SH-SY5Y (cell line): ENCODE data around the gene TRAF3.

ENCODE experiments used
- GATA2 ChIP-seq: IDR thresholded peaks from 2 replicates; pipeline ENCODE4 v1.6.1; 2011; ENCODE audit warnings: mild to moderate bottlenecking, low read depth, low read length
- GATA3 ChIP-seq: IDR thresholded peaks from 2 replicates; pipeline ENCODE4 v1.6.1; 2011; ENCODE audit warnings: low read depth, mild to moderate bottlenecking, low read length, moderate library complexity

DNA sequence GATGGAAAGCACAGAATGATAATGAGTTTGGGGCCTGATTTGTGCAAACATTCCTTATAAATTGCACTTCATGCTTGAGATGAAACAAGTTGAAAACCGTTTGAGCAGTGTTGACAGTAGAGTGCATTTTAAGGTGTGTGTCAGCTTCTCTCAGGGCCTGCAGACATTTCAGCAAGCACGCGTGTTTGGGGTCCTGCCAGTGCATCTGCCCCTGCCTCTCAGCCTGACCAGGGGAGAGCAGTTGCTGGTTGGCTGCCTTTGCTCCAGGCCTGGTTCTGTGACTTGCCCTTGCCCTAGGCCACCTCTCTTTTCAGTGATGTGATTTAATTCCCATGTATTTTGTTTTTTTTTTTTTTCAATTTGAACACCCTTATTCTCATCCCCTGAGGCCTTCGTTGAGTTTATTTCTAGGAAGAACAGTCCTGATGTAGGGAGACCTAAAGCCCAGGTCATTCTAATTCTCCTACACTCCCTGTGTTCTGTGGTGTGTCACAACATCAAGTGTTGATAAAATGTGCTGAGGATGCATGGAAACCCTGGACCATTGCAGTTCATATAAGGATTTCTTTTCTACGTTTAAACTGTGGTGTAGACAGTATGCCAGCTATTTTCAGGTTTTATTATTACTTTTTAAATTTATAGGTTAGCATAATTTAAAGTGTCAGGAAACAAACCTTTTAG lies 105.1 kb downstream of the TRAF3 start:
- no peak for TF ChIP-seq GATA2
- no peak for TF ChIP-seq GATA3
